GM23338 (cell line): Measurements from ENCODE around the gene GLI3. TPM values are rescaled to one million over a fixed set of nuclear protein-coding genes. Genes with fewer than 3 reads are reported as not detected.
A peak's percentile ranks its signal among the peaks of the same experiment; 100 is the strongest.

ENCODE experiments used
- ATAC-seq: fragments of 200-7000 bp; cut with Tn5 transposase; 3 replicates; pipeline ENCODE4 v1.9.1; 2020
- DNase-seq: peaks from one replicate; pipeline ENCODE4 v3.0.0-alpha.2; 2015; ENCODE audit warnings: low spot score
- H2AFZ ChIP-seq: fragments of 200-600 bp; sonication (generic); 2 replicates; pipeline ENCODE4 v1.8.0; 2016; ENCODE audit warnings: antibody characterized with exemption, mild to moderate bottlenecking, moderate library complexity
- H3F3A ChIP-seq: fragments of 200-600 bp; sonication (generic); replicated peaks from 2 replicates; pipeline ENCODE4 v1.8.0; 2017; ENCODE audit warnings: antibody characterized with exemption, mixed run types, low read depth
- H3K27ac ChIP-seq: fragments of 200-600 bp; sonication (generic); 2 replicates; pipeline ENCODE4 v1.6.1; 2016; ENCODE audit warnings: low read depth
- H3K27me3 ChIP-seq: fragments of 200-600 bp; sonication (generic); 2 replicates; pipeline ENCODE4 v1.8.0; 2016; ENCODE audit warnings: mild to moderate bottlenecking, mixed run types, moderate library complexity; ENCODE audit not compliant: insufficient read depth
- H3K36me3 ChIP-seq: fragments of 200-600 bp; sonication (generic); 2 replicates; pipeline ENCODE4 v1.8.0; 2016; ENCODE audit warnings: mild to moderate bottlenecking; ENCODE audit not compliant: insufficient read depth
- H3K4me1 ChIP-seq: fragments of 200-600 bp; sonication (generic); 2 replicates; pipeline ENCODE4 v1.8.0; 2016; ENCODE audit warnings: mild to moderate bottlenecking, moderate library complexity; ENCODE audit not compliant: insufficient read depth
- H3K4me2 ChIP-seq: fragments of 200-600 bp; sonication (generic); 2 replicates; pipeline ENCODE4 v1.7.1; 2017; ENCODE audit warnings: mixed run types
- H3K4me3 ChIP-seq: fragments of 200-600 bp; sonication (generic); 2 replicates; pipeline ENCODE4 v1.6.1; 2016; ENCODE audit warnings: mixed run types
- H3K79me2 ChIP-seq: fragments of 200-600 bp; sonication (generic); replicated peaks from 2 replicates; pipeline ENCODE4 v1.8.0; 2017; ENCODE audit warnings: mild to moderate bottlenecking; ENCODE audit not compliant: insufficient read depth
- H3K9me2 ChIP-seq: fragments of 200-600 bp; sonication (generic); 2 replicates; pipeline ENCODE4 v1.8.0; 2017; ENCODE audit not compliant: insufficient read depth
- H4K20me1 ChIP-seq: fragments of 200-600 bp; sonication (generic); replicated peaks from 2 replicates; pipeline ENCODE4 v1.8.0; 2017; ENCODE audit warnings: mild to moderate bottlenecking; ENCODE audit not compliant: insufficient read depth
- H3K27ac Mint-ChIP-seq: 2 replicates; pipeline ENCODE4 v1.8.0; 2020; ENCODE audit warnings: inconsistent platforms, mild to moderate bottlenecking, moderate library complexity, mixed read lengths
- H3K27me3 Mint-ChIP-seq: 3 replicates; pipeline ENCODE4 v1.8.0; 2022; ENCODE audit warnings: low read depth, mild to moderate bottlenecking, moderate library complexity, mixed read lengths, inconsistent platforms; ENCODE audit not compliant: insufficient read depth, poor library complexity
- H3K36me3 Mint-ChIP-seq: 3 replicates; pipeline ENCODE4 v1.8.0; 2021; ENCODE audit warnings: low read depth, mild to moderate bottlenecking, inconsistent platforms, moderate library complexity, mixed read lengths
- H3K4me1 Mint-ChIP-seq: 3 replicates; pipeline ENCODE4 v1.8.0; 2020; ENCODE audit warnings: mild to moderate bottlenecking, inconsistent platforms, mixed read lengths
- H3K4me3 Mint-ChIP-seq: 3 replicates; pipeline ENCODE4 v1.8.0; 2021; ENCODE audit warnings: moderate library complexity, mild to moderate bottlenecking, inconsistent platforms, mixed read lengths
- H3K9me3 Mint-ChIP-seq: 3 replicates; pipeline ENCODE4 v1.8.0; 2020; ENCODE audit warnings: moderate library complexity, mild to moderate bottlenecking, inconsistent platforms, mixed read lengths
- JUNB ChIP-seq: IDR thresholded peaks from one replicate; pipeline ENCODE4 v1.6.1; 2016; ENCODE audit warnings: antibody characterized with exemption; ENCODE audit not compliant: unreplicated experiment
- STAT1 ChIP-seq: IDR thresholded peaks from one replicate; pipeline ENCODE4 v1.6.1; 2016; ENCODE audit warnings: antibody characterized with exemption; ENCODE audit not compliant: unreplicated experiment
- polyA plus RNA-seq: library from polyadenylated mRNA; unstranded; fragments of >200 nt; fragmentation: Nextera tagmentation; extraction: Ambion mirVana; gene quantifications from 2 replicates; pipeline ENCODE4 v1.2.1, GENCODE V29; 2016
- total RNA-seq: library from RNA; depleted of rRNA; stranded (reverse); fragments of >200 nt; shearing (Covaris generic); gene quantifications from 2 replicates; pipeline ENCODE4 v1.2.3, GENCODE V29; 2014
- TF ChIP-seq, protein P1 (sequence below): IDR thresholded peaks from one replicate; pipeline ENCODE4 v1.6.1; 2018; ENCODE audit warnings: antibody characterized with exemption; ENCODE audit not compliant: unreplicated experiment
- TF ChIP-seq, protein P2 (sequence below), 2 experiments: fragments of 200-600 bp in 1 of 2; sonication (generic) in 1 of 2; conservative IDR thresholded peaks; 2 replicates each; pipeline versions ENCODE4 v1.5.1 to v1.6.1; 2016 to 2017; ENCODE audit warnings: antibody characterized with exemption in 2 of 2, low read depth in 2 of 2, mild to moderate bottlenecking in 2 of 2, moderate library complexity in 1 of 2

GLI3 gene
- total and polyA plus RNA-seq, 2 experiments from 2014 or later = 16.1 to 17.9 TPM

DNA sequence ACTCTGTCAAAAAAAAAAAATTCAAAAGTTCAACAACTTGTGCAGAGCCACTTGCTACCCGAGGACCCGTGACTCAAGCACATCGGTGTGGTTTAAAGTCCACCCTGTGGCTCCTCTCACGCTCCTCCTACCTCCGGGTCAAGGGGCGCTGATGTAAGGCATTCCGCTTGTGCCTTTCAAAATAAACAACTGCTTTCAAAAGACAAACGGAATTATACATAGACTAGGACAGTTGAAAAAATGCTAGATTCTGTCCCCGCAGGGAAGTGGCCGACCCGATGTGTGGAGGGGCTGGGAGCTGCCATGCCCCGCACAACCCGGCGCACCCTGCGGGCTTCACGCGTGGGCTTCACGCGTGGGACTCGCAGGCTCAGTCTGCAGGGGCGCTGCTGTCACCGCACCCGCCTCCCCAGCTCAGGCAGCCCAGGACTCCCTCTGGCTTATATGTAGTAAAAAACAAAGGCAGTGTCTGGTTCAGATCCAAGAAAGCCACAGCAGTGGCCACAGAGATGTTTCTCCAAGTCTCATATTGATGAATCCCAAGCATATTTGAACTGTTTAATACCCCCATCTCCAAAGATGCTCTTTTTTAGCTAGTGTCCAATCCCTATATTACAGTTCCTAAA is 294.4 kb downstream of the GLI3 start (continued):
- TF ChIP-seq STAT1 (no peak), JUNB (no peak)
- TF ChIP-seq, protein P1, sequence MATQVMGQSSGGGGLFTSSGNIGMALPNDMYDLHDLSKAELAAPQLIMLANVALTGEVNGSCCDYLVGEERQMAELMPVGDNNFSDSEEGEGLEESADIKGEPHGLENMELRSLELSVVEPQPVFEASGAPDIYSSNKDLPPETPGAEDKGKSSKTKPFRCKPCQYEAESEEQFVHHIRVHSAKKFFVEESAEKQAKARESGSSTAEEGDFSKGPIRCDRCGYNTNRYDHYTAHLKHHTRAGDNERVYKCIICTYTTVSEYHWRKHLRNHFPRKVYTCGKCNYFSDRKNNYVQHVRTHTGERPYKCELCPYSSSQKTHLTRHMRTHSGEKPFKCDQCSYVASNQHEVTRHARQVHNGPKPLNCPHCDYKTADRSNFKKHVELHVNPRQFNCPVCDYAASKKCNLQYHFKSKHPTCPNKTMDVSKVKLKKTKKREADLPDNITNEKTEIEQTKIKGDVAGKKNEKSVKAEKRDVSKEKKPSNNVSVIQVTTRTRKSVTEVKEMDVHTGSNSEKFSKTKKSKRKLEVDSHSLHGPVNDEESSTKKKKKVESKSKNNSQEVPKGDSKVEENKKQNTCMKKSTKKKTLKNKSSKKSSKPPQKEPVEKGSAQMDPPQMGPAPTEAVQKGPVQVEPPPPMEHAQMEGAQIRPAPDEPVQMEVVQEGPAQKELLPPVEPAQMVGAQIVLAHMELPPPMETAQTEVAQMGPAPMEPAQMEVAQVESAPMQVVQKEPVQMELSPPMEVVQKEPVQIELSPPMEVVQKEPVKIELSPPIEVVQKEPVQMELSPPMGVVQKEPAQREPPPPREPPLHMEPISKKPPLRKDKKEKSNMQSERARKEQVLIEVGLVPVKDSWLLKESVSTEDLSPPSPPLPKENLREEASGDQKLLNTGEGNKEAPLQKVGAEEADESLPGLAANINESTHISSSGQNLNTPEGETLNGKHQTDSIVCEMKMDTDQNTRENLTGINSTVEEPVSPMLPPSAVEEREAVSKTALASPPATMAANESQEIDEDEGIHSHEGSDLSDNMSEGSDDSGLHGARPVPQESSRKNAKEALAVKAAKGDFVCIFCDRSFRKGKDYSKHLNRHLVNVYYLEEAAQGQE = no peak
- TF ChIP-seq, protein P2, sequence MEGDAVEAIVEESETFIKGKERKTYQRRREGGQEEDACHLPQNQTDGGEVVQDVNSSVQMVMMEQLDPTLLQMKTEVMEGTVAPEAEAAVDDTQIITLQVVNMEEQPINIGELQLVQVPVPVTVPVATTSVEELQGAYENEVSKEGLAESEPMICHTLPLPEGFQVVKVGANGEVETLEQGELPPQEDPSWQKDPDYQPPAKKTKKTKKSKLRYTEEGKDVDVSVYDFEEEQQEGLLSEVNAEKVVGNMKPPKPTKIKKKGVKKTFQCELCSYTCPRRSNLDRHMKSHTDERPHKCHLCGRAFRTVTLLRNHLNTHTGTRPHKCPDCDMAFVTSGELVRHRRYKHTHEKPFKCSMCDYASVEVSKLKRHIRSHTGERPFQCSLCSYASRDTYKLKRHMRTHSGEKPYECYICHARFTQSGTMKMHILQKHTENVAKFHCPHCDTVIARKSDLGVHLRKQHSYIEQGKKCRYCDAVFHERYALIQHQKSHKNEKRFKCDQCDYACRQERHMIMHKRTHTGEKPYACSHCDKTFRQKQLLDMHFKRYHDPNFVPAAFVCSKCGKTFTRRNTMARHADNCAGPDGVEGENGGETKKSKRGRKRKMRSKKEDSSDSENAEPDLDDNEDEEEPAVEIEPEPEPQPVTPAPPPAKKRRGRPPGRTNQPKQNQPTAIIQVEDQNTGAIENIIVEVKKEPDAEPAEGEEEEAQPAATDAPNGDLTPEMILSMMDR (conservative IDR thresholded peaks at IDR 0.05; ENCODE audit: low read depth in 2 of 2) = no peak

DNA sequence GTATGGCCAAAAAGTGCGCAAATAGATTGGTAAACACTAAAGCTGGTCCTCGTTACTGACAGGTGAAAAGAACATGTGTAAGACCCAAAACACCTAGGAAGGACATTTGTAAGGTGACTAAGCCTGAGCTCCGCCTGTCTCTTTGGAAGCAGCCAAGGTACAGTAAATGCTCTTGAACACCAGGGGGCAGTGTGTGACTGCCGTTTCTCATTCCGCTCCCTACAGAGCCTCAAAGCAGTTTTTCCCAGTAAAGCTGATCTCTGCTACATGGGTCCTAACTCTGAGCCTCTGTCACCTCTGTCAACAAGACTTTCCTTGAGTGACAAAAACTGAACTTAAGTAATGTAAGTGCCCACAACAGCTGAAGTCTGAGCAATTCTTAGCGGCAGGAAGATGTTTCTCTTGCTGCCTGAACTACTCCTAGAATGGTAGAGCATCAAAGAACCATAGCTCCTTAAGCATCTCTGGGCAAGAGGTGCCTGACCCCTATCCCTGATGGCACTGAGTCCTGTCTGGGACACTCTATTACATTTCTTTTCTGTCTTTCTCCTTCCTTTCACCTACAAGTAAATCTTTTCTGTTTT is 296.2 kb downstream of the GLI3 start:
- Histone ChIP-seq H3K4me1 (peaks cover 14% of the 10 kb centered on the region; the same call in 1 of the 2 replicates), H2AFZ (peak overlapping the region; percentile 93; the same call in 1 of the 2 replicates), H3F3A (no peaks in the 10 kb centered on the region), H3K9me2 (peaks cover 3% of the 10 kb centered on the region; the same call in 1 of the 2 replicates), H3K79me2 (no peaks in the 10 kb centered on the region), H3K36me3 (no peaks in the 10 kb centered on the region; the same call in 1 of the 2 replicates), H3K4me3 (no peak overlapping the region), H3K27ac (no peak overlapping the region), H4K20me1 (no peaks in the 10 kb centered on the region), H3K27me3 (no peaks in the 10 kb centered on the region), H3K4me2 (peak overlapping the region; percentile 49; the same call in 1 of the 2 replicates)
- peaks cover 16% of the 10 kb centered on the region for H3K4me1 Mint-ChIP-seq
- TF ChIP-seq, protein P2 (conservative IDR thresholded peaks at IDR 0.05; ENCODE audit: low read depth in 2 of 2) = peak; percentile 79 to 93
- TF ChIP-seq, protein P1 = no peak
- no peak overlapping the region for H3K27ac Mint-ChIP-seq
- ATAC-seq = peak; percentile 85
- no peaks in the 10 kb centered on the region for H3K9me3 Mint-ChIP-seq
- no peaks in the 10 kb centered on the region for H3K36me3 Mint-ChIP-seq
- H3K4me3 Mint-ChIP-seq = no peak overlapping the region
- DNase-seq = peak; percentile 86
- H3K27me3 Mint-ChIP-seq = peaks cover 2% of the 10 kb centered on the region
